OCI-LY3 (cell line): ENCODE data around the gene HAO2.

Experiments used
- EZH2phosphoT487 ChIP-seq: fragments of 200-600 bp; shearing (Covaris generic); IDR thresholded peaks from 2 replicates; pipeline ENCODE4 v1.6.1; 2018; ENCODE audit warnings: antibody characterized with exemption, mixed run types, low read depth
- TF ChIP-seq, protein P1 (sequence below): fragments of 200-600, 300-600 bp; sonication (generic); IDR thresholded peaks from 2 replicates; pipeline ENCODE4 v1.5.1; 2014; ENCODE audit warnings: antibody characterized with exemption, low read length, low read depth

DNA sequence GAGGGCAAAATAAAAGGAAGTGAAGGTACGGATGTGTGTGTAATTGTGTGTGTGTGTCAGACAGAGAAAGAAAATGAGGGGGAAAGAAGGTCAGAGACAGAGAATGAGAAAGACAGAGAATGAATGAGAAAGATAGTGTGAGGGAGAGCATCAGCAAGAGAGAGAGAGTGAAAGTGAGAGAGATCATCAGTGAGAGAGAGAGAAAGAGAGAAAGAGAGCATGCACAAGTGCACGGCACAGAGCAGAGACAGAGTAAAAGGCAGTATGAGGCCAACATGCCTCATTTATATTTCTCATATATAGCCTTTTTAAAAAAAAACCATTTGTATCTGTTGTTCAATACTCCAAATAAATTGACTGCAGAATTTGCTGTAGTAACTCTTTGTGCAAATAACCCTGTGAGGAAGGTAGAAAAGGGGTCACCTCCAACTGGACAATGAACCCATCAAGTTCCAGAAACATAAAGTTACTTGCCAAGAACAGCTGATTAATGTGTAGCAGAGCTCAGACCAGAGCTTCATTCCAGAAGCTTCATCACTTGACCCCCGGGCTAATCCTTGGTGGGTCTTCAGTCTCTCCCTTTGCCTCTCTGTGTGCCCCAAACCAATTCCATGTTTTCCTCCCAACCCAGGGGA is 47.5 kb downstream of the HAO2 start:
- TF ChIP-seq, protein P1, sequence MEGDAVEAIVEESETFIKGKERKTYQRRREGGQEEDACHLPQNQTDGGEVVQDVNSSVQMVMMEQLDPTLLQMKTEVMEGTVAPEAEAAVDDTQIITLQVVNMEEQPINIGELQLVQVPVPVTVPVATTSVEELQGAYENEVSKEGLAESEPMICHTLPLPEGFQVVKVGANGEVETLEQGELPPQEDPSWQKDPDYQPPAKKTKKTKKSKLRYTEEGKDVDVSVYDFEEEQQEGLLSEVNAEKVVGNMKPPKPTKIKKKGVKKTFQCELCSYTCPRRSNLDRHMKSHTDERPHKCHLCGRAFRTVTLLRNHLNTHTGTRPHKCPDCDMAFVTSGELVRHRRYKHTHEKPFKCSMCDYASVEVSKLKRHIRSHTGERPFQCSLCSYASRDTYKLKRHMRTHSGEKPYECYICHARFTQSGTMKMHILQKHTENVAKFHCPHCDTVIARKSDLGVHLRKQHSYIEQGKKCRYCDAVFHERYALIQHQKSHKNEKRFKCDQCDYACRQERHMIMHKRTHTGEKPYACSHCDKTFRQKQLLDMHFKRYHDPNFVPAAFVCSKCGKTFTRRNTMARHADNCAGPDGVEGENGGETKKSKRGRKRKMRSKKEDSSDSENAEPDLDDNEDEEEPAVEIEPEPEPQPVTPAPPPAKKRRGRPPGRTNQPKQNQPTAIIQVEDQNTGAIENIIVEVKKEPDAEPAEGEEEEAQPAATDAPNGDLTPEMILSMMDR, result no peak
- no peak for TF ChIP-seq EZH2phosphoT487
